GM12874 (cell line): ENCODE measurements around the gene ALDOB.

ENCODE experiments used
- CTCF ChIP-seq: IDR thresholded peaks from 2 replicates; pipeline ENCODE4 v1.5.1; 2011; ENCODE audit warnings: low read depth, mild to moderate bottlenecking, control low read depth, low read length, moderate library complexity; ENCODE audit not compliant: insufficient read depth

ALDOB gene

GRCh38 chr9:101438523-101438922 is 2.9 kb upstream of the ALDOB start:
- no peak for TF ChIP-seq CTCF

GRCh38 chr9:101437806-101438232 is 2.2 kb upstream of the ALDOB start:
- TF ChIP-seq CTCF = no peak

- TF ChIP-seq CTCF = no peak
Observed at GRCh38 chr9:101434998-101435397, 576 bp downstream of the ALDOB start.

GRCh38 chr9:101433229-101433628 is 2.3 kb downstream of the ALDOB start:
- TF ChIP-seq CTCF = no peak

GRCh38 chr9:101432740-101433139 is 2.8 kb downstream of the ALDOB start:
- no peak for TF ChIP-seq CTCF

GRCh38 chr9:101432171-101432570 is 3.4 kb downstream of the ALDOB start:
- TF ChIP-seq CTCF = no peak

- TF ChIP-seq CTCF = no peak
Observed at GRCh38 chr9:101429736-101430135, 5.8 kb downstream of the ALDOB start.

- no peak for TF ChIP-seq CTCF
Observed at GRCh38 chr9:101428909-101429308, 6.7 kb downstream of the ALDOB start.
